ENCODE data around the gene SLC6A3.

The SLC6A3 gene

GRCh38 chr5:1420211-1421195, 24.7 kb downstream of the SLC6A3 start:
- peak; percentile 34 for DNase-seq (ENCODE audit: low spot score)

GRCh38 chr5:1419476-1420210, 25.6 kb downstream of the SLC6A3 start:
- no peak for DNase-seq (ENCODE audit: low spot score)

- no peak for DNase-seq (ENCODE audit: low spot score)
These were observed 26.3 kb downstream of the SLC6A3 start for GRCh38 chr5:1418921-1419280.

GRCh38 chr5:1418238-1418920, 26.9 kb downstream of the SLC6A3 start:
- DNase-seq (ENCODE audit: low spot score) = no peak

GRCh38 chr5:1417586-1418225, 27.5 kb downstream of the SLC6A3 start:
- DNase-seq (ENCODE audit: low spot score) = no peak

- no peak for DNase-seq (ENCODE audit: low spot score)
These were observed 28.3 kb downstream of the SLC6A3 start for GRCh38 chr5:1416856-1417469.

GRCh38 chr5:1415626-1416360, 29.4 kb downstream of the SLC6A3 start:
- DNase-seq (ENCODE audit: low spot score) = no peak

GRCh38 chr5:1415059-1415425, 30.2 kb downstream of the SLC6A3 start:
- DNase-seq (ENCODE audit: low spot score) = no peak

- no peak for DNase-seq (ENCODE audit: low spot score)
These were observed 30.8 kb downstream of the SLC6A3 start for GRCh38 chr5:1414311-1415058.

GRCh38 chr5:1413611-1414241, 31.5 kb downstream of the SLC6A3 start:
- no peak for DNase-seq (ENCODE audit: low spot score)

GRCh38 chr5:1413211-1413610, 32.0 kb downstream of the SLC6A3 start:
- DNase-seq (ENCODE audit: low spot score) = no peak

GRCh38 chr5:1412621-1413020, 32.6 kb downstream of the SLC6A3 start:
- no peak for DNase-seq (ENCODE audit: low spot score)

- DNase-seq (ENCODE audit: low spot score) = no peak
These were observed 33.1 kb downstream of the SLC6A3 start for GRCh38 chr5:1412163-1412562.

GRCh38 chr5:1411099-1411498, 34.1 kb downstream of the SLC6A3 start:
- DNase-seq (ENCODE audit: low spot score) = no peak

GRCh38 chr5:1410156-1411014, 34.9 kb downstream of the SLC6A3 start:
- no peak for DNase-seq (ENCODE audit: low spot score)

GRCh38 chr5:1409381-1410110, 35.7 kb downstream of the SLC6A3 start:
- DNase-seq (ENCODE audit: low spot score) = peak; percentile 64

- no peak for DNase-seq (ENCODE audit: low spot score)
These were observed 38.3 kb downstream of the SLC6A3 start for GRCh38 chr5:1406681-1407640.
